BLaER1 treated with 17β-estradiol and CSF1 and Interleukin-3, amounts not matched to agents 10 nM and 100 nM (cell line): ENCODE results near the gene ABHD4.
A peak's percentile ranks its signal among the peaks of the same experiment; 100 is the strongest.
"Not testable (repeated sequence)": the region's sequence is repeated elsewhere in the genome, so short reads cannot be mapped to it uniquely, and the experiment has no call there.

Source experiments
- H3K27ac ChIP-seq, 11 experiments: shearing (Covaris generic); formaldehyde crosslinking; 2 replicates each; pipeline ENCODE4 v1.8.1; 2022
- H3K27me3 ChIP-seq, 11 experiments: shearing (Covaris generic); formaldehyde crosslinking; 2 replicates each; pipeline ENCODE4 v1.8.1; 2022
- H3K36me3 ChIP-seq, 11 experiments: shearing (Covaris generic); formaldehyde crosslinking; 2 replicates each; pipeline ENCODE4 v1.8.1; 2022
- H3K4me1 ChIP-seq, 10 experiments: shearing (Covaris generic); formaldehyde crosslinking; 2 replicates each; pipeline ENCODE4 v1.8.1; 2022
- H3K4me2 ChIP-seq, 11 experiments: shearing (Covaris generic); formaldehyde crosslinking; 2 replicates each; pipeline ENCODE4 v1.8.1; 2022
- H3K4me3 ChIP-seq, 10 experiments: shearing (Covaris generic); formaldehyde crosslinking; 2 replicates each; pipeline ENCODE4 v1.8.1; 2022
- H3K9ac ChIP-seq, 11 experiments: shearing (Covaris generic); formaldehyde crosslinking; 2 replicates each; pipeline ENCODE4 v1.8.1; 2022
- H3K9me3 ChIP-seq, 11 experiments: shearing (Covaris generic); formaldehyde crosslinking; replicated peaks in 1 of 11; 2 replicates each; pipeline ENCODE4 v1.8.1; 2022
- H4K20me1 ChIP-seq, 11 experiments: shearing (Covaris generic); formaldehyde crosslinking; 2 replicates each; pipeline ENCODE4 v1.8.1; 2022
- Cebpa-rat ChIP-seq, 11 experiments: shearing (Covaris generic); IDR thresholded peaks; 2 replicates each; pipeline ENCODE4 v1.8.1; 2022

The ABHD4 gene

DNA sequence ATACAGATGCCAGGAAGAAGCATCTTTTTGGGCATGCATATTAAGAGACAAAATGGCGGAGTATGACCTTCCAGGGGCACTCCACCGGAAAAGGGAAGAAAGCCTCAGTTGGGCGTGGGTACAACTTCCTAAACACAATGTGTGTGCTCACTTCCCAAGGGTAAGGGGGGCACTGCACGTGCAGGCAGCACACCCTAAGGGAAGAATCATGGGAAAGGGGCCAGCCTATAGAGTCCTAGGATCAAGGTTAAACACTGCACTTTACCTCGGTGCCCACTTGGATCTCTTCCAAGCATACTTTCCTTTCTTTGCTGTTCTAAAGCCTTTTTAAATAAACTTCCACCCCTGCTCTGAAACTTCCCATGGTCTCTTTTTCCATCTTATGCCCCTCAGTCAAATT, 31.3 kb downstream of the ABHD4 start:
- H3K4me2 ChIP-seq = peak overlapping the region in 5 of 11 experiments; percentile 4 to 43 (median 37); a peak in 7 of 22 replicates
- H4K20me1 ChIP-seq = no peaks in the 10 kb centered on the region
- no peak overlapping the region for H3K4me3 ChIP-seq
- H3K4me1 ChIP-seq = peaks cover 6 to 82% (median 38%) of the 10 kb centered on the region in 10 experiments; a peak in 19 of 20 replicates
- no peak for TF ChIP-seq Cebpa-rat (IDR thresholded peaks at IDR 0.05)
- peaks cover 45 to 57% (median 52%) of the 10 kb centered on the region in 11 experiments for H3K9me3 ChIP-seq
- no peak overlapping the region for H3K27ac ChIP-seq
- H3K36me3 ChIP-seq = peaks cover 0 to 10% (median 0%) of the 10 kb centered on the region in 11 experiments; a peak in 4 of 22 replicates
- no peaks in the 10 kb centered on the region for H3K27me3 ChIP-seq
- no peak overlapping the region for H3K9ac ChIP-seq

DNA sequence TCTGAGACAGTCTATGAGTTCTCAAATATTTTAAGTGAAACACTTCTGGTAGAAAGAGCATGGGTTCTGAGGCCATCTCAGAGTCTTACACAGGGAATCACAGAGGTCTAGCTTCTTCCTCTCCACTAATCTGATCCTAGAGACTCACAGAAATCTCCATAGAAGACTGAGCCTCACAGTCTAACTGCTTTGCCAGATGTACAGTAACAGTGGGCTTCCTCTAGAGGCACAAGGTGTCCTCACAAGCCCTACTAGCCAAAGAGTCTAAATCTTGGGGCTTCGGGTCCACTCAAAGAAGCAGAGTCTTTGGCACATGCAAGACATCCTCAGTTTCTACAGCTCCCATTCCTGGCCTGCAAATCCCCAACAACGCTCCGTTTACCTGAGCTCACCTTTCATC, 32.0 kb downstream of the ABHD4 start:
- Histone ChIP-seq H3K9ac (no peak overlapping the region), H3K27me3 (no peaks in the 10 kb centered on the region), H3K4me3 (peak overlapping the region in 2 of 10 experiments; percentile 6 to 29; a peak in 1 of 20 replicates), H3K27ac (no peak overlapping the region; a peak in 1 of 22 replicates), H3K9me3 (peaks cover 45 to 62% (median 52%) of the 10 kb centered on the region in 11 experiments), H3K4me2 (peak overlapping the region in 6 of 11 experiments; percentile 9 to 43 (median 35); a peak in 10 of 22 replicates), H3K4me1 (peaks cover 11 to 82% (median 39%) of the 10 kb centered on the region in 10 experiments; a peak in 19 of 20 replicates), H4K20me1 (no peaks in the 10 kb centered on the region), H3K36me3 (peaks cover 0 to 10% (median 0%) of the 10 kb centered on the region in 11 experiments; a peak in 4 of 22 replicates)
- TF ChIP-seq Cebpa-rat (IDR thresholded peaks at IDR 0.05) = no peak

- no peak for TF ChIP-seq Cebpa-rat (IDR thresholded peaks at IDR 0.05)
- no peaks in the 10 kb centered on the region for H4K20me1 ChIP-seq
- H3K4me2 ChIP-seq = peak overlapping the region in 6 of 11 experiments; percentile 9 to 43 (median 35); a peak in 10 of 22 replicates
- peaks cover 45 to 64% (median 56%) of the 10 kb centered on the region in 11 experiments for H3K9me3 ChIP-seq
- H3K27ac ChIP-seq = peak overlapping the region in 1 of 11 experiments; percentile 4; a peak in 1 of 22 replicates
- H3K36me3 ChIP-seq = peaks cover 0 to 10% (median 0%) of the 10 kb centered on the region in 11 experiments; a peak in 4 of 22 replicates
- H3K9ac ChIP-seq = no peak overlapping the region
- no peaks in the 10 kb centered on the region for H3K27me3 ChIP-seq
- H3K4me1 ChIP-seq = peaks cover 11 to 83% (median 38%) of the 10 kb centered on the region in 10 experiments; a peak in 19 of 20 replicates
- peak overlapping the region in 2 of 10 experiments; percentile 6 to 29; a peak in 2 of 20 replicates for H3K4me3 ChIP-seq
Measured at GRCh38 chr14:22630486-22630885, 32.4 kb downstream of the ABHD4 start.

GRCh38 chr14:22634233-22634900, 36.3 kb downstream of the ABHD4 start:
- H4K20me1 ChIP-seq = no peaks in the 10 kb centered on the region
- peak overlapping the region in 5 of 11 experiments; percentile 17 to 44 (median 32); a peak in 3 of 22 replicates for H3K9ac ChIP-seq
- TF ChIP-seq Cebpa-rat (IDR thresholded peaks at IDR 0.05) = 0 out of 22 replicates have a peak, but pooled peaks of 1 of the 11 experiments have one; percentile 14
- H3K36me3 ChIP-seq = peaks cover 0 to 10% (median 0%) of the 10 kb centered on the region in 11 experiments; a peak in 4 of 22 replicates
- H3K27me3 ChIP-seq = no peaks in the 10 kb centered on the region
- peaks cover 11 to 56% (median 29%) of the 10 kb centered on the region in 10 experiments; a peak in 19 of 20 replicates for H3K4me1 ChIP-seq
- H3K4me3 ChIP-seq = peak overlapping the region in 4 of 10 experiments; percentile 2 to 42 (median 26); a peak in 6 of 20 replicates
- H3K27ac ChIP-seq = peak overlapping the region in 6 of 11 experiments; percentile 46 to 70 (median 65); a peak in 12 of 22 replicates
- H3K4me2 ChIP-seq = peak overlapping the region; percentile 18 to 83 (median 66); a peak in 21 of 22 replicates
- peaks cover 41 to 68% (median 59%) of the 10 kb centered on the region in 11 experiments for H3K9me3 ChIP-seq

GRCh38 chr14:22635980-22636379, 37.9 kb downstream of the ABHD4 start:
- not testable (repeated sequence) for H3K27me3 ChIP-seq, H3K4me2 ChIP-seq, H3K36me3 ChIP-seq, H3K9ac ChIP-seq, H3K4me3 ChIP-seq, H3K27ac ChIP-seq, H4K20me1 ChIP-seq
- Histone ChIP-seq H3K4me1 (peaks cover 11 to 41% (median 26%) of the 10 kb centered on the region in 10 experiments; a peak in 19 of 20 replicates), H3K9me3 (peaks cover 25 to 52% (median 43%) of the 10 kb centered on the region in 11 experiments)

- Histone ChIP-seq H4K20me1 (no peaks in the 10 kb centered on the region), H3K9me3 (peaks cover 0 to 14% (median 7%) of the 10 kb centered on the region in 11 experiments; a peak in 12 of 22 replicates), H3K27me3 (no peaks in the 10 kb centered on the region), H3K4me1 (peaks cover 0 to 8% (median 0%) of the 10 kb centered on the region in 10 experiments; a peak in 6 of 20 replicates), H3K27ac (no peak overlapping the region), H3K9ac (no peak overlapping the region), H3K4me3 (no peak overlapping the region), H3K36me3 (no peaks in the 10 kb centered on the region), H3K4me2 (no peak overlapping the region)
- TF ChIP-seq Cebpa-rat (IDR thresholded peaks at IDR 0.05) = no peak
Measured at GRCh38 chr14:22640192-22640591, 42.1 kb downstream of the ABHD4 start.

GRCh38 chr14:22641846-22642245, 43.7 kb downstream of the ABHD4 start:
- Histone ChIP-seq H3K27me3 (no peaks in the 10 kb centered on the region), H3K9ac (no peak overlapping the region), H3K4me3 (no peak overlapping the region), H4K20me1 (no peaks in the 10 kb centered on the region), H3K27ac (no peak overlapping the region), H3K4me1 (peaks cover 0 to 12% (median 5%) of the 10 kb centered on the region in 10 experiments; a peak in 8 of 20 replicates), H3K9me3 (peaks cover 0 to 8% (median 3%) of the 10 kb centered on the region in 11 experiments; a peak in 10 of 22 replicates), H3K4me2 (no peak overlapping the region), H3K36me3 (no peaks in the 10 kb centered on the region)
- TF ChIP-seq Cebpa-rat (IDR thresholded peaks at IDR 0.05) = no peak

DNA sequence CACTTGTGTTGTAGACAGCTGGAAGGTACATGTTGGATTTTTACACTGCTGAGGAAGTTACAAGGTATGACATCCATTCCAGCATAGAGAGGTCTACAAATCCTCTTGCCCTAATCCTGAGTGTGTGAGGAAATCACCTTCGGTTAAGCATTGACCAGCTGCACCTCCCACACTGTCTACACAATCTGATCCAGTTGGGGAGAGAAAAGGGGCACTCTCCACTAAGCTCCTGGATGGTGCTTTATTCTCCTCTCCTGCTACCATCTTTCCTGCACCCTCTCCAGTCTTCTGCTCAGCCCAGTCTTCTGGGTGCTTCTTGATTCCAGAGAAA, 46.2 kb downstream of the ABHD4 start, which contains the start of gene OR6J1:
TSS of gene OR6J1 (minus strand) at position 48 of the 331 bp plus-strand sequence. CDS start 9,541 bp downstream, outside the sequence.
- Histone ChIP-seq H3K9ac (no peak within 1 kb of the TSS), H3K27me3 (no peaks in the 10 kb centered on the region), H3K27ac (no peak within 1 kb of the TSS), H3K4me1 (peaks cover 0 to 17% (median 5%) of the 10 kb centered on the region in 10 experiments; a peak in 8 of 20 replicates), H3K4me3 (no peak within 1 kb of the TSS), H3K9me3 (no peaks in the 10 kb centered on the region), H4K20me1 (no peaks in the 10 kb centered on the region), H3K4me2 (0 out of 22 replicates have a peak within 1 kb of the TSS, but pooled peaks of 1 of the 11 experiments have one; percentile 3), H3K36me3 (no peaks in the 10 kb centered on the region)
- TF ChIP-seq Cebpa-rat (IDR thresholded peaks at IDR 0.05) = no peak
